ENCODE results near the gene KRCC1.
A peak's percentile ranks its signal among the peaks of the same experiment; 100 is the strongest.

Gene KRCC1

GRCh38 chr2:88078643-88079172 lies 23.1 kb upstream of the KRCC1 start:
- no peak for DNase-seq (ENCODE audit: insufficient read length, low spot score)
- no peak for FAIRE-seq

GRCh38 chr2:88077080-88077479 lies 21.5 kb upstream of the KRCC1 start:
- FAIRE-seq (no peak), DNase-seq (ENCODE audit: insufficient read length, low spot score) (no peak)

- no peak for DNase-seq (ENCODE audit: insufficient read length, low spot score)
- no peak for FAIRE-seq
Observed at GRCh38 chr2:88074854-88075292, 19.3 kb upstream of the KRCC1 start.

- no peak for DNase-seq (ENCODE audit: insufficient read length, low spot score)
- FAIRE-seq = no peak
Observed at GRCh38 chr2:88074150-88074549, 18.6 kb upstream of the KRCC1 start.

GRCh38 chr2:88071365-88071764 lies 15.8 kb upstream of the KRCC1 start:
- FAIRE-seq = no peak

GRCh38 chr2:88070055-88070454 lies 14.5 kb upstream of the KRCC1 start:
- FAIRE-seq (no peak), DNase-seq (ENCODE audit: insufficient read length, low spot score) (no peak)

More at GRCh38 chr2:88071365-88071764, 15.8 kb upstream of the KRCC1 start:
- DNase-seq (ENCODE audit: insufficient read length, low spot score) = no peak

GRCh38 chr2:88069117-88069516 lies 13.5 kb upstream of the KRCC1 start:
- DNase-seq (ENCODE audit: insufficient read length, low spot score) (no peak), FAIRE-seq (no peak)

- FAIRE-seq (no peak), DNase-seq (ENCODE audit: insufficient read length, low spot score) (no peak)
Observed at GRCh38 chr2:88068044-88068443, 12.5 kb upstream of the KRCC1 start.

GRCh38 chr2:88067598-88067997 lies 12.0 kb upstream of the KRCC1 start, which contains the start of gene SMYD1:
TSS of gene SMYD1 (plus strand) at chr2:88067825. CDS start at chr2:88067865, 40 bp downstream.
- FAIRE-seq = no peak
- DNase-seq (ENCODE audit: insufficient read length, low spot score) = no peak

- DNase-seq (ENCODE audit: insufficient read length, low spot score) = no peak
- FAIRE-seq = no peak
Observed at GRCh38 chr2:88067189-88067588, 11.6 kb upstream of the KRCC1 start.

GRCh38 chr2:88066543-88066942 lies 11.0 kb upstream of the KRCC1 start:
- no peak for DNase-seq (ENCODE audit: insufficient read length, low spot score)
- no peak for FAIRE-seq

- no peak for DNase-seq (ENCODE audit: insufficient read length, low spot score)
- FAIRE-seq = no peak
Observed at GRCh38 chr2:88061295-88061694, 5.7 kb upstream of the KRCC1 start.

- FAIRE-seq (no peak), DNase-seq (ENCODE audit: insufficient read length, low spot score) (no peak)
Observed at GRCh38 chr2:88060907-88061275, 5.3 kb upstream of the KRCC1 start.

- FAIRE-seq (no peak), DNase-seq (ENCODE audit: insufficient read length, low spot score) (peak; percentile 60)
Observed at GRCh38 chr2:88059979-88060906, 4.7 kb upstream of the KRCC1 start.

- no peak for FAIRE-seq
- DNase-seq (ENCODE audit: insufficient read length, low spot score) = no peak
Observed at GRCh38 chr2:88058191-88058590, 2.6 kb upstream of the KRCC1 start.

- DNase-seq (ENCODE audit: insufficient read length, low spot score) = no peak
- no peak for FAIRE-seq
Observed at GRCh38 chr2:88057437-88057844, 1.9 kb upstream of the KRCC1 start.

- FAIRE-seq (no peak), DNase-seq (ENCODE audit: insufficient read length, low spot score) (peak; percentile 44)
Observed at GRCh38 chr2:88054782-88055370, 707 bp downstream of the KRCC1 start.

GRCh38 chr2:88053934-88054781 lies 1.4 kb downstream of the KRCC1 start:
- FAIRE-seq (no peak), DNase-seq (ENCODE audit: insufficient read length, low spot score) (no peak)

GRCh38 chr2:88053296-88053695 lies 2.3 kb downstream of the KRCC1 start:
- FAIRE-seq (no peak), DNase-seq (ENCODE audit: insufficient read length, low spot score) (no peak)

- FAIRE-seq (no peak), DNase-seq (ENCODE audit: insufficient read length, low spot score) (no peak)
Observed at GRCh38 chr2:88051792-88052191, 3.8 kb downstream of the KRCC1 start.

- no peak for DNase-seq (ENCODE audit: insufficient read length, low spot score)
- no peak for FAIRE-seq
Observed at GRCh38 chr2:88049622-88050021, 6.0 kb downstream of the KRCC1 start.
